HT1080 (cell line): ENCODE data around the gene LRRC9. TPM values are rescaled to one million over a fixed set of nuclear protein-coding genes. Genes with fewer than 3 reads are reported as not detected.

Source experiments
- DNase-seq: peaks from one replicate; pipeline ENCODE4 v3.0.0-alpha.2; 2015; ENCODE audit warnings: low read depth
- total RNA-seq: library from RNA; depleted of rRNA; stranded (reverse); fragments of >200 nt; shearing (Covaris generic); gene quantifications from 2 replicates; pipeline ENCODE4 v1.2.3, GENCODE V29; 2014; rRNA removed

Gene LRRC9
- total RNA-seq, 1 experiment from 2014 or later, result not detected

DNA sequence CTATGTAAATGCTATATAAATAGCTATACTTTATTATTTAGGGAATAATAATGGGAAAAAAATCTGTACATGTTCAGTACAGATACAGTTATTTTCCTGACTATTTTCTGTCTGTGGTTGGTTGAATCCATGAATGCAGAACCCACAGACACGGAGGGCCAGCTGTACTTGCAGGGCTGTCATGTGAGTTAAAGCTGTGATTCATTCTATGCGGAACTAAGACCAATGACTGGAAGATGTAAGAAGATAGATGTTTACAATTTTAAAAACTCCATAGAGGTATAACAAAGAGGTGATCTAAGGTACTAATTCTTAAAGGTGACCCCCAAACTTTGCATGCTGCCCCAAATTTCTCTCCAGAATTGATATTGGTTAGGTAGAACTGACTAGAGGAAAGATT lies 186.4 kb downstream of the LRRC9 start:
- DNase-seq, result peak; percentile 23

DNA sequence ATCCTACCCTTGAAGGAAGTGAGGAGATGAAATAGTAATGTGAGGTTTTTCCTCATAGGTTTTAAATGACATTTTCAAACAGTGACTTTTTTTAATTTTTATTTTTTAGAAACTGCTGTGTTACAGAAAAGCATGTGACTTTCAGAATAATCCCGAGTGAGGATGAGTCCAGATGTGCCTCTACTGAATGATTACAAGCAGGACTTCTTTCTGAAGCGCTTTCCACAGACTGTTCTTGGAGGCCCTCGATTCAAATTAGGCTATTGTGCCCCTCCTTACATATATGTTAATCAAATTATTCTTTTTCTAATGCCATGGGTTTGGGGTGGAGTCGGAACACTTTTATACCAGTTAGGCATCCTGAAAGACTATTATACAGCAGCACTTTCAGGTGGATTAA lies 187.5 kb downstream of the LRRC9 start:
- no peak for DNase-seq

DNA sequence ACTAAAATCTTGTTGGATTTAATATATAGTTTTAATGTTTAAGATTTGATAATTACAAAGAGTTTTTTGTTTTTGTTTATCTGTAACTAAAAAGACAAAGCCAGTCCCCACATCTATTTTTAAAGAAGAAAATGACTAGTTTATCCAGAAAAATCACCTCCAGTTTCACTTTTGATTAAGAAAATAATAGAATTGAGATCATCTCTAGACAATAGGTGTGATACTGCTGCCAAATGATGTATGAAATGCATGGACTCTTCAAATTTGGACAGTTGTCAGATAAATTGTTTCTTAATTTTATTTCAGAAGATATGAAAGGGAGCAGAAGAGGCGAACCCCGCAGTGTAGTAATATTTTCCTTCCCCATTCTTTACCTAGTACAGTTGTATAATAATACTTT lies 191.8 kb downstream of the LRRC9 start:
- DNase-seq, result no peak

Other genes starting within 250 kb of the LRRC9 start
- 13.9 and 15.9 TPM in 2 replicates for gene RTN1, start 49.4 kb upstream of the LRRC9 start, total RNA-seq
- gene PCNX4, start 171.8 kb downstream of the LRRC9 start, total RNA-seq, result 62.1 and 67.3 TPM in 2 replicates
- 52.9 and 64.8 TPM in 2 replicates for gene DHRS7, start 245.3 kb downstream of the LRRC9 start, total RNA-seq